ENCODE data around the gene SORCS2. TPM values are rescaled to one million over a fixed set of nuclear protein-coding genes. Genes with fewer than 3 reads are reported as not detected.
A peak's percentile ranks its signal among the peaks of the same experiment; 100 is the strongest.

SORCS2 gene
- total RNA-seq, 1 donor from 2014 or later: 5.2 TPM

GRCh38 chr4:7367864-7368277, 175.5 kb downstream of the SORCS2 start:
- no peak overlapping the region for H3K4me3 Mint-ChIP-seq

GRCh38 chr4:7368296-7368695, 176.0 kb downstream of the SORCS2 start:
- no peak overlapping the region for H3K27ac Mint-ChIP-seq
- Histone ChIP-seq H3K9ac (no peak overlapping the region), H3K9me3 (ENCODE audit: low read depth) (no peaks in the 10 kb centered on the region), H2AFZ (replicated peaks) (no peak overlapping the region), H3K79me2 (ENCODE audit: low read depth) (no peaks in the 10 kb centered on the region), H3K4me2 (no peak overlapping the region), H3K4me3 (no peak overlapping the region), H3K27me3 (no peaks in the 10 kb centered on the region), H3K27ac (no peak overlapping the region), H4K20me1 (ENCODE audit: low read depth) (no peaks in the 10 kb centered on the region), H3K36me3 (no peaks in the 10 kb centered on the region), H3F3A (ENCODE audit: low read depth) (no peaks in the 10 kb centered on the region), H3K4me1 (peaks cover 4% of the 10 kb centered on the region)
- H3K4me3 Mint-ChIP-seq: no peak overlapping the region
- DNase-seq (ENCODE audit: low spot score): no peak
- peaks cover 60% of the 10 kb centered on the region for H3K4me1 Mint-ChIP-seq
- peaks cover 3% of the 10 kb centered on the region for H3K27me3 Mint-ChIP-seq (ENCODE audit: insufficient read depth, low read depth)
- H3K36me3 Mint-ChIP-seq: no peaks in the 10 kb centered on the region
- H3K9me3 Mint-ChIP-seq: no peaks in the 10 kb centered on the region
- no peak for TF ChIP-seq EZH2 (IDR thresholded peaks at IDR 0.05)
- no peak for TF ChIP-seq EZH2phosphoT487 (IDR thresholded peaks at IDR 0.05)
- TF ChIP-seq CTCF (IDR thresholded peaks at IDR 0.05): no peak

More at GRCh38 chr4:7367864-7368277, 175.5 kb downstream of the SORCS2 start:
- Mint-ChIP-seq H3K27ac (peak overlapping the region; percentile 17), H3K36me3 (no peaks in the 10 kb centered on the region), H3K27me3 (ENCODE audit: insufficient read depth, low read depth) (peaks cover 3% of the 10 kb centered on the region), H3K4me1 (peaks cover 59% of the 10 kb centered on the region), H3K9me3 (no peaks in the 10 kb centered on the region)
- Histone ChIP-seq H3F3A (ENCODE audit: low read depth) (no peaks in the 10 kb centered on the region), H3K4me2 (no peak overlapping the region), H3K9me3 (ENCODE audit: low read depth) (no peaks in the 10 kb centered on the region), H4K20me1 (ENCODE audit: low read depth) (no peaks in the 10 kb centered on the region), H3K4me1 (peaks cover 4% of the 10 kb centered on the region), H3K4me3 (no peak overlapping the region), H3K79me2 (ENCODE audit: low read depth) (no peaks in the 10 kb centered on the region), H2AFZ (replicated peaks) (no peak overlapping the region), H3K36me3 (no peaks in the 10 kb centered on the region), H3K27ac (no peak overlapping the region), H3K27me3 (no peaks in the 10 kb centered on the region), H3K9ac (no peak overlapping the region)
- TF ChIP-seq CTCF (IDR thresholded peaks at IDR 0.05) (no peak), EZH2 (IDR thresholded peaks at IDR 0.05) (no peak), EZH2phosphoT487 (IDR thresholded peaks at IDR 0.05) (no peak)
- no peak for DNase-seq (ENCODE audit: low spot score)

GRCh38 chr4:7369511-7369910, 177.2 kb downstream of the SORCS2 start:
- Histone ChIP-seq H3K27me3 (no peaks in the 10 kb centered on the region), H4K20me1 (ENCODE audit: low read depth) (no peaks in the 10 kb centered on the region), H3F3A (ENCODE audit: low read depth) (no peaks in the 10 kb centered on the region), H3K4me2 (no peak overlapping the region), H3K79me2 (ENCODE audit: low read depth) (no peaks in the 10 kb centered on the region), H3K4me3 (no peak overlapping the region), H3K27ac (no peak overlapping the region), H3K9me3 (ENCODE audit: low read depth) (no peaks in the 10 kb centered on the region), H3K4me1 (peaks cover 4% of the 10 kb centered on the region), H3K36me3 (no peaks in the 10 kb centered on the region), H2AFZ (replicated peaks) (no peak overlapping the region), H3K9ac (no peak overlapping the region)
- Mint-ChIP-seq H3K4me3 (no peak overlapping the region), H3K27me3 (ENCODE audit: insufficient read depth, low read depth) (peaks cover 3% of the 10 kb centered on the region), H3K4me1 (peaks cover 59% of the 10 kb centered on the region), H3K27ac (no peak overlapping the region), H3K9me3 (no peaks in the 10 kb centered on the region), H3K36me3 (no peaks in the 10 kb centered on the region)
- DNase-seq (ENCODE audit: low spot score): no peak
- TF ChIP-seq EZH2phosphoT487 (IDR thresholded peaks at IDR 0.05) (no peak), CTCF (IDR thresholded peaks at IDR 0.05) (no peak), EZH2 (IDR thresholded peaks at IDR 0.05) (no peak)

Data from neural progenitor cell (in vitro differentiated cells).